Measurements from ENCODE around the gene ARHGEF5.
"Not testable (repeated sequence)": the region's sequence is repeated elsewhere in the genome, so short reads cannot be mapped to it uniquely, and the experiment has no call there.

The ARHGEF5 gene

GRCh38 chr7:144355176-144355822 lies at the start of gene ARHGEF5:
ARHGEF5 (plus strand) TSS chr7:144355402; CDS start chr7:144362670, 7,268 bp downstream.
- DNase-seq, result not testable (repeated sequence)

GRCh38 chr7:144309702-144310101 lies 45.5 kb upstream of the ARHGEF5 start:
- not testable (repeated sequence) for DNase-seq

- DNase-seq, result not testable (repeated sequence)
These were observed 44.0 kb upstream of the ARHGEF5 start for GRCh38 chr7:144311218-144311617.

- DNase-seq, result not testable (repeated sequence)
These were observed 43.2 kb upstream of the ARHGEF5 start, which contains the start of gene OR2A1 for GRCh38 chr7:144311872-144312469. OR2A1 (plus strand) TSS chr7:144312419; CDS start chr7:144318125, 5,706 bp downstream.

GRCh38 chr7:144317537-144317936 lies 37.7 kb upstream of the ARHGEF5 start:
- not testable (repeated sequence) for DNase-seq

GRCh38 chr7:144319547-144319946 lies 35.7 kb upstream of the ARHGEF5 start:
- DNase-seq, result not testable (repeated sequence)

GRCh38 chr7:144321677-144322206 lies 33.5 kb upstream of the ARHGEF5 start:
- not testable (repeated sequence) for DNase-seq

- DNase-seq, result not testable (repeated sequence)
These were observed 31.8 kb upstream of the ARHGEF5 start for GRCh38 chr7:144323359-144323758.

- DNase-seq, result not testable (repeated sequence)
These were observed 29.3 kb upstream of the ARHGEF5 start for GRCh38 chr7:144325868-144326267.

GRCh38 chr7:144330044-144330443 lies 25.2 kb upstream of the ARHGEF5 start:
- not testable (repeated sequence) for DNase-seq

GRCh38 chr7:144331221-144331995 lies 23.8 kb upstream of the ARHGEF5 start:
- not testable (repeated sequence) for DNase-seq

GRCh38 chr7:144331996-144332288 lies 23.3 kb upstream of the ARHGEF5 start:
- DNase-seq, result not testable (repeated sequence)

- not testable (repeated sequence) for DNase-seq
These were observed 6.6 kb upstream of the ARHGEF5 start for GRCh38 chr7:144348625-144349024.

GRCh38 chr7:144351667-144352066 lies 3.5 kb upstream of the ARHGEF5 start:
- not testable (repeated sequence) for DNase-seq

- DNase-seq, result not testable (repeated sequence)
These were observed 983 bp downstream of the ARHGEF5 start for GRCh38 chr7:144356185-144356584.

GRCh38 chr7:144356860-144357259 lies 1.7 kb downstream of the ARHGEF5 start:
- DNase-seq, result not testable (repeated sequence)

- DNase-seq, result not testable (repeated sequence)
These were observed 6.9 kb downstream of the ARHGEF5 start for GRCh38 chr7:144362061-144362460.

GRCh38 chr7:144365523-144365922 lies 10.3 kb downstream of the ARHGEF5 start:
- not testable (repeated sequence) for DNase-seq

GRCh38 chr7:144367250-144367649 lies 12.0 kb downstream of the ARHGEF5 start:
- not testable (repeated sequence) for DNase-seq

- not testable (repeated sequence) for DNase-seq
These were observed 14.0 kb downstream of the ARHGEF5 start for GRCh38 chr7:144369221-144369620.

GRCh38 chr7:144378651-144379050 lies 23.4 kb downstream of the ARHGEF5 start:
- DNase-seq, result no peak

GRCh38 chr7:144379776-144380384 lies 24.7 kb downstream of the ARHGEF5 start:
- no peak for DNase-seq

- no peak for DNase-seq
These were observed 28.9 kb downstream of the ARHGEF5 start for GRCh38 chr7:144384071-144384470.

Data from NCI-H1930 (cell line).